GM10266 (cell line): ENCODE measurements around the gene GCA.

Source experiments
- DNase-seq: peaks from one replicate; pipeline ENCODE4 v3.0.0; 2012; ENCODE audit errors: extremely low spot score
- CTCF ChIP-seq: IDR thresholded peaks from 2 replicates; pipeline ENCODE4 v1.5.1; 2012; ENCODE audit warnings: mild to moderate bottlenecking, low read depth; ENCODE audit not compliant: control insufficient read depth, insufficient read depth; ENCODE audit errors: missing control alignments

GCA gene

GRCh38 chr2:162301877-162302276, 42.1 kb upstream of the GCA start:
- no peak for TF ChIP-seq CTCF
- DNase-seq: no peak

DNA sequence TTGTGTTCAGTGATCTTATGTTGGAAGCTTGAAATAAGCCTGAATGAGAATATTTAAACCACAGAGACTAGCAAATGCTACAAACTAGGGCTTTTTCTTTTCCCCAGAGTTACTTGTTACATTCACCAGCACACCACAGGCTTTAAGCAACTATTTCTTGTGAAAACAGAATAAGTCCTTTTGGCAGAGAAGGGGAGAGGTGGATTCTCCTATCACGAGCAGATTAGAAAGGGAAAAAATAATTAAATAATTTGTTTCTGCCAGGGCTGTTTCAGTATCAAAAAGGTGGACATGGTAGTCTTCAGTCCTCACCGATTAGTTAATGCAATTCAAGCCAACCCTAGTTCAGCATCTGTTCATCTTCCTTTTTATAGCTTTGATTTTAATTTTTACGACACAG, 38.0 kb upstream of the GCA start:
- no peak for DNase-seq
- no peak for TF ChIP-seq CTCF

- no peak for TF ChIP-seq CTCF
- no peak for DNase-seq
Measured at GRCh38 chr2:162308747-162309503, 35.0 kb upstream of the GCA start.

GRCh38 chr2:162312853-162313252, 31.1 kb upstream of the GCA start:
- TF ChIP-seq CTCF: no peak
- no peak for DNase-seq

DNA sequence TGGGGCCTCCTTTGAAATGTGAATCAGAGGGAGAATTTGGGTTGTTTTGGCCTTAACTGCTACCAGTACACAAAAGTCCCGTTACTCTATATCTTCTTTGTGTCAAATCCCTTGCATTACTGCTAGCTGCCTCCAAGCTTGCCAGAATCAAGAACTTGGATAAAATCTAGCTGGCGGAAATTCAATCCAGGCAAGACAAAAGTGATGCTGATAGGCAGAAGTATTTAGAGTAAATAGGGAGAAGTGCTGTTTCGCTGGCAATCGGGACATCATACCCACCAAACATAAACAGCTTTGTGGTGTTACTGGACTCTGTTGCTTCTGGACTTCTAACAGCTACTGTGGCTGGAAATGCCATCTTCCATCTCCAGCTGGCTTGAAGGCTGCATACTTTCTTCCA, 28.0 kb upstream of the GCA start:
- no peak for DNase-seq
- TF ChIP-seq CTCF: no peak

DNA sequence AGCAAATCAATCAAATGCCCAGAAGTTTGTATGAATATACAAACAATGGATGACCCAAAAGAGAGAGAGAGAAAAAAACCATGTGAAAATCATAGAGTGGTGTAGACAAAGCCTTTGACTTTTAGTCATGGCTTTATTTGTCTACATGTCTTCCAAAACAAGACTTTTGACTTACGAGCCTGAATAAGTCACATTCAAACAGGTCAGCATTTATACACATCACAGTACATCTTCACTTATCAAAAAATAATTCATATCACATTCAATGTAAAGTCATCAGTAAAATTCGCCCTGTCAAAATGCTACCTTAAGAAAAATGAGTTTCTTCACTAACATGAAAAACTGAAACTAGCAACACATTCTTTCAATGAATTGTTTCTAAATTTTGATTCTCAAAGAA, 27.3 kb upstream of the GCA start:
- TF ChIP-seq CTCF: no peak
- no peak for DNase-seq

- no peak for TF ChIP-seq CTCF
- no peak for DNase-seq
Measured at GRCh38 chr2:162317058-162317742, 26.7 kb upstream of the GCA start.
